ENCODE results near the gene GIPC3.
"Not testable (repeated sequence)": the region's sequence is repeated elsewhere in the genome, so short reads cannot be mapped to it uniquely, and the experiment has no call there.

GIPC3 gene

GRCh38 chr19:3618811-3619630, 33.7 kb downstream of the GIPC3 start:
- no peak for DNase-seq (ENCODE audit: low read depth, low spot score)

GRCh38 chr19:3619631-3620012, 34.3 kb downstream of the GIPC3 start:
- DNase-seq (ENCODE audit: low read depth, low spot score): no peak

GRCh38 chr19:3620145-3620816, 35.0 kb downstream of the GIPC3 start:
- no peak for DNase-seq (ENCODE audit: low read depth, low spot score)

- no peak for DNase-seq (ENCODE audit: low read depth, low spot score)
Measured at GRCh38 chr19:3620817-3621547, 35.7 kb downstream of the GIPC3 start.

- no peak for DNase-seq (ENCODE audit: low read depth, low spot score)
Measured at GRCh38 chr19:3621689-3622088, 36.4 kb downstream of the GIPC3 start.

- DNase-seq (ENCODE audit: low read depth, low spot score): no peak
Measured at GRCh38 chr19:3622224-3622623, 36.9 kb downstream of the GIPC3 start.

- no peak for DNase-seq (ENCODE audit: low read depth, low spot score)
Measured at GRCh38 chr19:3623716-3624115, 38.4 kb downstream of the GIPC3 start.

GRCh38 chr19:3625996-3626472, 40.8 kb downstream of the GIPC3 start:
- no peak for DNase-seq (ENCODE audit: low read depth, low spot score)

- peak; percentile 92 for DNase-seq (ENCODE audit: low read depth, low spot score)
Measured at GRCh38 chr19:3626473-3627350, 41.4 kb downstream of the GIPC3 start, which contains the start of gene CACTIN. TSS of gene CACTIN (minus strand) at chr19:3626790. CDS start at chr19:3626762, 28 bp downstream.

GRCh38 chr19:3627351-3627723, 42.1 kb downstream of the GIPC3 start:
- no peak for DNase-seq (ENCODE audit: low read depth, low spot score)

- DNase-seq (ENCODE audit: low read depth, low spot score): not testable (repeated sequence)
Measured at GRCh38 chr19:3628766-3629165, 43.5 kb downstream of the GIPC3 start.

GRCh38 chr19:3631053-3631861, 46.0 kb downstream of the GIPC3 start:
- no peak for DNase-seq (ENCODE audit: low read depth, low spot score)

GRCh38 chr19:3632098-3632497, 46.8 kb downstream of the GIPC3 start:
- DNase-seq (ENCODE audit: low read depth, low spot score): no peak

GRCh38 chr19:3632739-3633558, 47.7 kb downstream of the GIPC3 start:
- no peak for DNase-seq (ENCODE audit: low read depth, low spot score)

- no peak for DNase-seq (ENCODE audit: low read depth, low spot score)
Measured at GRCh38 chr19:3633559-3633988, 48.3 kb downstream of the GIPC3 start.

GRCh38 chr19:3634496-3635045, 49.3 kb downstream of the GIPC3 start:
- DNase-seq (ENCODE audit: low read depth, low spot score): no peak

- DNase-seq (ENCODE audit: low read depth, low spot score): no peak
Measured at GRCh38 chr19:3636506-3636905, 51.2 kb downstream of the GIPC3 start.

- no peak for DNase-seq (ENCODE audit: low read depth, low spot score)
Measured at GRCh38 chr19:3636962-3637361, 51.7 kb downstream of the GIPC3 start.

- no peak for DNase-seq (ENCODE audit: low read depth, low spot score)
Measured at GRCh38 chr19:3637621-3638020, 52.3 kb downstream of the GIPC3 start.
